Stimulated activated CD8-positive, alpha-beta memory T cell treated with anti-CD3 and anti-CD28 coated beads, Interleukin-12 subunit alpha, Interleukin-12 subunit beta, amount 100 ng/mL, for 1 hour (primary cell): ENCODE measurements around the gene DGKZ.
A peak's percentile ranks its signal among the peaks of the same experiment; 100 is the strongest.

Experiments used
- DNase-seq: peaks from one replicate; pipeline ENCODE4 v3.0.0-alpha.2; 2020; ENCODE audit warnings: low read depth

DGKZ gene

DNA sequence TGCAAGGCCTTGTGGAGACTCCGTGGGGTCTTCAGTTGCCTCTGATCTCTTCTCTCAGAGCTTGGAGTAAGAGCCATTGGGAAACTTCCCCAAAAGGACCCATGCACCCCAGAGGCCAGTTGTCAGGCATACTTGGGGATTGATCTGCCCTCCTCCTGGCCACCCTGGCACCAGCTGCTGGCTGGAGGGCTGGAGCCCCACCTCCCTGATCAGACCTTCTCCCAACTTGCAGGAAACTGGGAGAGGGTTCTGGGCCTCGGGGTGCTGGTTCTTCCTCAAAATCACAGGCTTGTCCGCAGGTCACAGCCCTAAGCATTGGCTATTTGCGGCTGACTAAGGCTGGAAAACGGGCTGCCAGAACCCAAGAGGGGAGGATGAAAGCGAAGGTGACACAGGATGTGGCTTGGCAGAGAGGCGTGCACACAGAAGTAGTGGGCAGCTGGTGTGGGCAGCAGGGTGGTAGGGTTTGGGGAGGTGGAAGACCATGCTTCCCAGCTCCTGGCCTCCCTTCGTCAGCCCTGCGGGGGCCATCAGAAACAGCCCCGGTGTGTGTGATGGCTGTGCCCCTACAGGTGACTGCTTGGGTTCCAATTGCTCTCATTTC is 1.3 kb upstream of the DGKZ start:
- DNase-seq: no peak

DNA sequence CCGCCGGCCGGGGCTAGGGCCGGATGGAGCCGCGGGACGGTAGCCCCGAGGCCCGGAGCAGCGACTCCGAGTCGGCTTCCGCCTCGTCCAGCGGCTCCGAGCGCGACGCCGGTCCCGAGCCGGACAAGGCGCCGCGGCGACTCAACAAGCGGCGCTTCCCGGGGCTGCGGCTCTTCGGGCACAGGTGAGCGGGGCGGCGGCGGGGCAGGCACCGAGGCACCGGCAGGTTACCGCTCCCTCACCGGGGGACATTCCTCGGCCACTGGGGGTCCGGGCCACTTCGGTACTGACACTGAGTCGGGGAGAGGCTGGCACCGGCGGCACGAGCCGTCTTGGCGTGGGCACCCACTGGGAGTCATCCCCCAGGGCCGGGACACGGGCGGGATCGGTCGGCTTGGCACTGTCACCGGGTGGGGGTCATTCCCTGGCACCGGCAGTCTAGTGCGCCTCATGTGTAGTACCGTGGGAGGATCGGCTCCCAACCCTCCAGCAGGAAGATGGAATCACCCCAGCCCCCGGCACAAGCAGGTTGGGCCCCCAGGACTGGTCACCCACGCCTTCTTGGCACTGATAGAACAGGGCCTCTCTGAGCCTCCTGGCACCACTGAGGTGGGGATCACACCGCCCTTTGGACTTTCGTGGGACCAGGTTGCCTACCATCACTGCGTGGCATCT is 511 bp downstream of the DGKZ start:
- no peak for DNase-seq

DNA sequence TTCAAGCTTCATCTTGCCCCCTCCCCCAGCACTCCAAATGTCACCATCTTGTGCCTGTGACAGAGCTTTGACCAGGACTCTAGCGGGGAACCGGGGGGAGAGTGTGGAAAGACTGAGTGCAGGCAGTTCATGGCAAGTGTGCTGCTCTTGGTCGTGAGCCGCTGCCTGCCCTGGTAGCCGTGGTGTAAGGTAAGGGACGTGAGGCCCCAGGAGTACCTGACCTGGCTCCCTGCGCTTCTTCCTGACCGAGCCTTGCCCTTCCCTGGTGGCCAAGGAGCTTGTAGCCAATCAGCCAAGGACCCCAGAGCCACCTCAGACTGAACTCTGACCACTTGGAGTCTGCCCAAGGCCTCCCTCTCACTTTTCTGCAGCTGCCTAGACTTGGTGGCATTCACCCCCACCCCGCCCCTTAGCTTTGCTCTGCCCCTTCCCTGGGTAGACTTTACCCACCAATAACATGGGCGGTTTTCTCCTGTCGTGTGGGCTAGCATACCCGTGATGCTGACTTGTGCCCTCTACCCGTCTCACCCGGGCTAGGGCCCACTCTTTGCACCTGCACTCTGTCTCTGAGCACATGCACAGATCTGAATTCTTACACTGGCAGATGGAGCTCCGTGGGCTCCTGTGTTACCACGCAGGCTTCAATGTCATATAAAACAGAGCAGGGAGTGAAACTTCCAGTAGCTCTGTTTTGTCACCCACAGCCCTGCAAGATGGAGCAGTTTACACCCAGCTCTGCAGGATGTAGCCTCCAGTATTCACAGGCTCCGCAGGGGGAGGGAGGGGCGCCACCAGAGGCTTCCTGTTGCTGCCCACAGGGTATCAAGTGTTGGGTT is 1.5 kb downstream of the DGKZ start:
- peak; percentile 48 for DNase-seq

- no peak for DNase-seq
These were observed 3.4 kb downstream of the DGKZ start for GRCh38 chr11:46350695-46351094.

DNA sequence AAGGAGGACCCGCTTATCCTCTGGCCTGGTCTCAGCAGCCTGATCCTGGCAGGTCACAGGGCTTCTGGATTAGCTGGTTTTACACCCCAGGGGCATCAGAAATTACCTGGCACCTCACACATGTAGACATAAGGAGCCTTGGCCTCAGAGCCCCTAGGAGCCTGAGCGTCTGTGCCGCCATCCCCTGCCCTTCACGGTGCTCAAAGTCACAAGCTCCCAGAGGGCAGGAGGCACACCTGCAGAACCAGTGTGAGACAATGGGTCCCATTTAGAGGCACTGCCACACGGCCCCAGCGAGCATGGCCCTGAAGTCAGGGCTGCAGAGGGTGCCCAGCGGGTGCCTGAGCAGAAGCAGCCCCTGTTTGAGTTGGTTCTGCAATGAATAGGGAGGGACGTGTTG is 3.9 kb downstream of the DGKZ start:
- DNase-seq: no peak

GRCh38 chr11:46351606-46352005 is 4.3 kb downstream of the DGKZ start:
- no peak for DNase-seq

- peak; percentile 64 for DNase-seq
These were observed 5.0 kb downstream of the DGKZ start for GRCh38 chr11:46352063-46352841.

DNA sequence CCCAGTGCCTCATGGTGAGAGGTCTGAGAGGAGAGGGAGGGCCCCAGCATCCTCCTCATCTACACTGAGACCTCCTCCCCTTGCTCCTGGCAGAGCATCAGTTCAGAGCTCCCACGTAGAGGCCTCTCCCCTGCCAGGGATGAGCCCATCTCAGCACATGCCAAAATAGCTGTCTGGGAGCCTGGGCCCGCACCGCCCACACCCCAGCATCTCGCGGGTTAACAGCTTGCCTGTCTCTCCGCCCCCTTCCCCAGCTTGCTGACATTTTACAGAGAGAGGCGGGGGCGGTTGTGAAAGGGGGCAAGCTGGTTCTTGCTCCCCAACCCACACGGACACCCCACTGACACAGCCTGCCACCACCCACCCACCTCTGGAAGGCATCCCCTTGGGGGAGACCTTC is 6.4 kb downstream of the DGKZ start:
- DNase-seq: no peak

GRCh38 chr11:46356924-46357482 is 9.7 kb downstream of the DGKZ start:
- no peak for DNase-seq

GRCh38 chr11:46357483-46357936 is 10.2 kb downstream of the DGKZ start:
- no peak for DNase-seq

GRCh38 chr11:46359953-46360352 is 12.7 kb downstream of the DGKZ start:
- no peak for DNase-seq

DNA sequence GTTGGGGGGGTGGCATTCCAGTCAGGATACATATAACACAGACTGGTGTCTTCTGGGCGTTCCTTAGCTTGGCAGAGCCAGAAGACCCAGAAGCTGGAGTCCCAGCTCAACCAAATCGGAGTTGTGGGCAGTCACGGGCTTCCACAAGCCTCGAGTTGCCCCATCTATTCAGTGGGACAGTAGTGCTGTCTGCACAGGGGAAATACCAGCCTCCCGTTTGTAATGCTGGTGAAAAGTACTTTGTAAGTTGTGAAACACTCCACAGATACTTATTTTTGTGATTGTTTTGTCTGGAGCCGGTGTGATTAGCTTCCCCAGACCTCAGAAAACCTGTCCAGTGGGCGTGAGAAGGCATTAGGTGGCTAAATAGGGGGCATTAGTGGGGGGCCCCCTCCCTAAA is 13.6 kb downstream of the DGKZ start:
- no peak for DNase-seq

GRCh38 chr11:46361283-46362155 is 14.3 kb downstream of the DGKZ start:
- no peak for DNase-seq

GRCh38 chr11:46362156-46363030 is 15.1 kb downstream of the DGKZ start:
- no peak for DNase-seq

GRCh38 chr11:46363031-46363407 is 15.8 kb downstream of the DGKZ start:
- no peak for DNase-seq

DNA sequence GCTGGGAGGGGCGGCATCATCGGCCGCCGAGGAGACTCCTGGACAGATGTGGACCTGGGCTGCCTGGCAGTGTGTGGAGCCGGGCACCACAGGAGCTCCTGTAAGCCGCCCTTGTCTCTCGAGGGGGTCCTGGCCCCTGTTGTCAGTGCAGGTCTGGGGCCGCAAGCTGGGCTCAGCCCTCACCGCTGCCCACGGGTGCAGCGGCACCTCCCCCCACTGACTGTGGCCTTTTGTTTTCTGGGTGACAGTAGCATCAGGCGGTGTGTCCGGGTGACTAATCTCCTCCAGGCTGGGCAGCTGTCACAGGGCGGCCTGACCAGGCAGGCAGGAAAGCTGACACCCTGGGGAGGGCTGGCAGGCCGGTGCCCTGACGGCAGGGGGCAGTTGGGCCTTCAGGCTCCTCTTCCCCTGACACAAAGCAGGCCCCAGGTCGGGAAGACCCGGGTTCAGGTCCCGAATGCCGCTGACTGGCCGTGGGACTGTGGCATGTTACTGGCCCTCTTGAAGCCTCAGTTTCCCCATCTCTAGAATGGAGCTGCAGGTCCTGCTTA is 16.3 kb downstream of the DGKZ start:
- DNase-seq: no peak

DNA sequence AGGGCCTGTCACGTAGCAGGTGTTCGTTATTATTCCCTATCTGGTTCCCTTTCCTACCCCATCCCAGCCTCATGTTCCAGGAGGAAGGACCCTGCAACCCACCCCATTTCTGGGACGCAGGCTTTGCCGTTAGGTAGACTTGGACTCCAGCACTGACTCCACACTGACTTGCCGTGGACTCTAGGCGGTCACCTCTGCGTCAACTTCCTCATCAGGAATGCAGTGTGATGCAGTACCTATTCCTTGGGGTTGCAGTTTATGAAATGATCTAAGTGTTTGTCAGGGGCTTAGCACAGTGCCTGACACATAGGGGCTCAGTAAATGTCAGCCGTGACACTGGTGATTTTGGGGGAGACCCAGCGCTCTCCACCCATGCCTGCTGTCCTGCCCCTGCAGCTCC is 16.8 kb downstream of the DGKZ start:
- no peak for DNase-seq

GRCh38 chr11:46364791-46365190 is 17.5 kb downstream of the DGKZ start:
- no peak for DNase-seq

- no peak for DNase-seq
These were observed 19.0 kb downstream of the DGKZ start for GRCh38 chr11:46366260-46366659.

DNA sequence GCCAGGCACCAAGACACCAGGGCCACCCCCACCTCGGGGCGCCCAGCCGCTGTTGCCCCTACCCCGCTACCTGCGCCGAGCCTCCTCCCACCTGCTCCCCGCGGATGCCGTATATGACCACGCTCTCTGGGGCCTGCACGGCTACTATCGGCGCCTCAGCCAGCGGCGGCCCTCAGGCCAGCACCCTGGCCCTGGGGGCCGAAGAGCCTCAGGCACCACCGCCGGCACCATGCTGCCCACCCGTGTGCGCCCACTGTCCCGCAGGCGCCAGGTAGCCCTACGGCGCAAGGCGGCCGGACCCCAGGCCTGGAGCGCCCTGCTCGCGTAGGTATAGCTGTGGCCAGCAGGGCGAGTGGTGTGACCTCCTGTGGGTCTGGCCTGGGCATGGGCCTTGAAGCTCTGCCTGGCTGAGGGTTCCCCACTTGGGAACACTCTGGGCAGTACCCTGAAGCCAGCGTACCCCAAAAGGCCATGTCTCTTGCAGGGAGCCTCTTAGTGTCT is 19.4 kb downstream of the DGKZ start:
- no peak for DNase-seq
